Measurements from ENCODE around the gene GLYR1. TPM values are rescaled to one million over a fixed set of nuclear protein-coding genes. Genes with fewer than 3 reads are reported as not detected.
A peak's percentile ranks its signal among the peaks of the same experiment; 100 is the strongest.

GLYR1 gene
- total and polyA plus RNA-seq, 2 experiments from 2014 or later, result 59.9 to 105 TPM

DNA sequence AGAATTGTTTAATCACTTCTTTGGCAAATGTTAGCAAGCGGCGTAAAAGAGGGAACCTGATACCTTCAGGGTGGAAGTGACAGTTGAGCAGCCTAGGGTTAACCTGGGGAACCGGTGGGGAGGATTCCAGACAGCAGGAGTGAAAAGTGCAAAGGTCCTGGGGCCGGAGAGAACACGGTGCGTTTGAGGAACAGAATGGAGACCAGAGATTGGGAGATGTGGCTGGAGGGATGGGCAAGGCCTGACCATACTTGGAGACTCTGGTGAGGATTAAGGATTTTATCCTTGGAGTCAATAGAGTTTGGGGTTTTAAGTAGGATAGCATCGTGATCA lies 77.8 kb downstream of the GLYR1 start:
- Histone ChIP-seq H3K27me3 (ENCODE audit: insufficient read depth) (no peaks in the 10 kb centered on the region), H3K4me1 (ENCODE audit: insufficient read depth) (peaks cover 19% of the 10 kb centered on the region), H3K79me2 (replicated peaks; ENCODE audit: insufficient read depth) (peaks cover 17% of the 10 kb centered on the region), H3K9me2 (ENCODE audit: insufficient read depth) (no peaks in the 10 kb centered on the region), H3K36me3 (ENCODE audit: insufficient read depth) (no peaks in the 10 kb centered on the region), H2AFZ (peak overlapping the region; percentile 90), H4K20me1 (replicated peaks; ENCODE audit: insufficient read depth) (no peaks in the 10 kb centered on the region), H3K27ac (ENCODE audit: low read depth) (no peak overlapping the region), H3F3A (replicated peaks; ENCODE audit: low read depth) (peaks cover 17% of the 10 kb centered on the region; the same call in 1 of the 2 replicates), H3K4me2 (peak overlapping the region; percentile 89), H3K4me3 (peak overlapping the region; percentile 94)
- DNase-seq (ENCODE audit: low spot score) (no peak), ATAC-seq (no peak)
- Mint-ChIP-seq H3K27me3 (ENCODE audit: insufficient read depth, low read depth, poor library complexity) (peaks cover 15% of the 10 kb centered on the region), H3K27ac (no peak overlapping the region), H3K36me3 (ENCODE audit: low read depth) (peaks cover 10% of the 10 kb centered on the region), H3K9me3 (no peaks in the 10 kb centered on the region), H3K4me3 (peak overlapping the region; percentile 80), H3K4me1 (peaks cover 23% of the 10 kb centered on the region)
- TF ChIP-seq, protein P1, sequence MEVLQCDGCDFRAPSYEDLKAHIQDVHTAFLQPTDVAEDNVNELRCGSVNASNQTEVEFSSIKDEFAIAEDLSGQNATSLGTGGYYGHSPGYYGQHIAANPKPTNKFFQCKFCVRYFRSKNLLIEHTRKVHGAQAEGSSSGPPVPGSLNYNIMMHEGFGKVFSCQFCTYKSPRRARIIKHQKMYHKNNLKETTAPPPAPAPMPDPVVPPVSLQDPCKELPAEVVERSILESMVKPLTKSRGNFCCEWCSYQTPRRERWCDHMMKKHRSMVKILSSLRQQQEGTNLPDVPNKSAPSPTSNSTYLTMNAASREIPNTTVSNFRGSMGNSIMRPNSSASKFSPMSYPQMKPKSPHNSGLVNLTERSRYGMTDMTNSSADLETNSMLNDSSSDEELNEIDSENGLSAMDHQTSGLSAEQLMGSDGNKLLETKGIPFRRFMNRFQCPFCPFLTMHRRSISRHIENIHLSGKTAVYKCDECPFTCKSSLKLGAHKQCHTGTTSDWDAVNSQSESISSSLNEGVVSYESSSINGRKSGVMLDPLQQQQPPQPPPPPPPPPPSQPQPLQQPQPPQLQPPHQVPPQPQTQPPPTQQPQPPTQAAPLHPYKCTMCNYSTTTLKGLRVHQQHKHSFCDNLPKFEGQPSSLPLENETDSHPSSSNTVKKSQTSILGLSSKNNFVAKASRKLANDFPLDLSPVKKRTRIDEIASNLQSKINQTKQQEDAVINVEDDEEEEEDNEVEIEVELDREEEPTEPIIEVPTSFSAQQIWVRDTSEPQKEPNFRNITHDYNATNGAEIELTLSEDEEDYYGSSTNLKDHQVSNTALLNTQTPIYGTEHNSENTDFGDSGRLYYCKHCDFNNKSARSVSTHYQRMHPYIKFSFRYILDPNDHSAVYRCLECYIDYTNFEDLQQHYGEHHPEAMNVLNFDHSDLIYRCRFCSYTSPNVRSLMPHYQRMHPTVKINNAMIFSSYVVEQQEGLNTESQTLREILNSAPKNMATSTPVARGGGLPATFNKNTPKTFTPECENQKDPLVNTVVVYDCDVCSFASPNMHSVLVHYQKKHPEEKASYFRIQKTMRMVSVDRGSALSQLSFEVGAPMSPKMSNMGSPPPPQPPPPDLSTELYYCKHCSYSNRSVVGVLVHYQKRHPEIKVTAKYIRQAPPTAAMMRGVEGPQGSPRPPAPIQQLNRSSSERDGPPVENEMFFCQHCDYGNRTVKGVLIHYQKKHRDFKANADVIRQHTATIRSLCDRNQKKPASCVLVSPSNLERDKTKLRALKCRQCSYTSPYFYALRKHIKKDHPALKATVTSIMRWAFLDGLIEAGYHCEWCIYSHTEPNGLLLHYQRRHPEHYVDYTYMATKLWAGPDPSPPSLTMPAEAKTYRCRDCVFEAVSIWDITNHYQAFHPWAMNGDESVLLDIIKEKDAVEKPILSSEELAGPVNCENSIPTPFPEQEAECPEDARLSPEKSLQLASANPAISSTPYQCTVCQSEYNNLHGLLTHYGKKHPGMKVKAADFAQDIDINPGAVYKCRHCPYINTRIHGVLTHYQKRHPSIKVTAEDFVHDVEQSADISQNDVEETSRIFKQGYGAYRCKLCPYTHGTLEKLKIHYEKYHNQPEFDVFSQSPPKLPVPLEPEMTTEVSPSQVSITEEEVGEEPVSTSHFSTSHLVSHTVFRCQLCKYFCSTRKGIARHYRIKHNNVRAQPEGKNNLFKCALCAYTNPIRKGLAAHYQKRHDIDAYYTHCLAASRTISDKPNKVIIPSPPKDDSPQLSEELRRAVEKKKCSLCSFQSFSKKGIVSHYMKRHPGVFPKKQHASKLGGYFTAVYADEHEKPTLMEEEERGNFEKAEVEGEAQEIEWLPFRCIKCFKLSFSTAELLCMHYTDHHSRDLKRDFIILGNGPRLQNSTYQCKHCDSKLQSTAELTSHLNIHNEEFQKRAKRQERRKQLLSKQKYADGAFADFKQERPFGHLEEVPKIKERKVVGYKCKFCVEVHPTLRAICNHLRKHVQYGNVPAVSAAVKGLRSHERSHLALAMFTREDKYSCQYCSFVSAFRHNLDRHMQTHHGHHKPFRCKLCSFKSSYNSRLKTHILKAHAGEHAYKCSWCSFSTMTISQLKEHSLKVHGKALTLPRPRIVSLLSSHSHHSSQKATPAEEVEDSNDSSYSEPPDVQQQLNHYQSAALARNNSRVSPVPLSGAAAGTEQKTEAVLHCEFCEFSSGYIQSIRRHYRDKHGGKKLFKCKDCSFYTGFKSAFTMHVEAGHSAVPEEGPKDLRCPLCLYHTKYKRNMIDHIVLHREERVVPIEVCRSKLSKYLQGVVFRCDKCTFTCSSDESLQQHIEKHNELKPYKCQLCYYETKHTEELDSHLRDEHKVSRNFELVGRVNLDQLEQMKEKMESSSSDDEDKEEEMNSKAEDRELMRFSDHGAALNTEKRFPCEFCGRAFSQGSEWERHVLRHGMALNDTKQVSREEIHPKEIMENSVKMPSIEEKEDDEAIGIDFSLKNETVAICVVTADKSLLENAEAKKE (CRISPR knock-in tag; IDR thresholded peaks at IDR 0.05), result no peak
- TF ChIP-seq EZH2 (IDR thresholded peaks at IDR 0.05; ENCODE audit: low read depth, unreplicated experiment) (no peak), STAT1 (IDR thresholded peaks at IDR 0.05; ENCODE audit: unreplicated experiment) (no peak)

DNA sequence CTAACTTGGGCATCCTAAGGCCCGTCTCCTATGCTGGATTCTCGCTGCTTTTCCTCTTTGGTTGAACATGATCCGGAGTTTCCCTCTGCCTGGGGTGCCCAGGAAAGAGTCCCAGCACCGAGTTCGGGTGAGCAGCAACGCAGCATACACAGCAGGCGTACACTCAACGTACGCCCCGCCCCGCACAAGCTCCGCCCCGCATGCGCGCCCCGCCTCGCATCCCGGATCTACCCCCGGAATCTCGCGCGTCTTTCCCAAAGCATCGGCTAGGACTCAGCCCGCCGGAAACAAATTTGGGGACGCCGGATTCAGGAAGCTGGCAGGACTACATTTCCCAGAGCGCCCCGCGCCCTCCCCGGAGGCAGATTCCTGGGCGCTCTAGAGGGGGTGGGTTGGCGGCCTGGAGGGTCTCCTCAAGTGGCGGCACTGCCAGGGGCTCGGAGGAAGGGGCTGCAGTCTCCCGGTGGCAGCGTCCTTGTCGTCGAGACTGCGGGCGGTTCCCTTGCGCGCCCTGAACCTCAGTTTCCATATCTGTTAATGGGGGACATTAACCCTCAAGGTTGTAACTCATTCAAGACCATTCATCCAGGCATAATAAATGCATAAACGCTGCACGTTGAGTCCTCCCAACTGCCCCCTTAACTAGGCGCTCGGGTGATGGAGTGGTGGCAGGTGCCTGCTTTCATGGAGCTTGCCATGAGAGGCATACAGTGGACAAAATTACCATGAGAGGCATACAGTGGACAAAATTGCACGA lies 78.4 kb downstream of the GLYR1 start:
- Mint-ChIP-seq H3K27me3 (ENCODE audit: insufficient read depth, low read depth, poor library complexity) (peaks cover 13% of the 10 kb centered on the region), H3K4me1 (peaks cover 23% of the 10 kb centered on the region), H3K4me3 (peak overlapping the region; percentile 80), H3K27ac (peak overlapping the region; percentile 88), H3K36me3 (ENCODE audit: low read depth) (peaks cover 15% of the 10 kb centered on the region), H3K9me3 (no peaks in the 10 kb centered on the region)
- ATAC-seq (peak; percentile 72), DNase-seq (ENCODE audit: low spot score) (peak; percentile 99)
- Histone ChIP-seq H3K4me2 (peak overlapping the region; percentile 89), H2AFZ (peak overlapping the region; percentile 90), H3K79me2 (replicated peaks; ENCODE audit: insufficient read depth) (peaks cover 17% of the 10 kb centered on the region), H3K27ac (ENCODE audit: low read depth) (peak overlapping the region; percentile 98; the same call in 1 of the 2 replicates), H3K36me3 (ENCODE audit: insufficient read depth) (no peaks in the 10 kb centered on the region), H3K27me3 (ENCODE audit: insufficient read depth) (no peaks in the 10 kb centered on the region), H3K4me1 (ENCODE audit: insufficient read depth) (peaks cover 19% of the 10 kb centered on the region), H3K4me3 (peak overlapping the region; percentile 94), H3K9me2 (ENCODE audit: insufficient read depth) (no peaks in the 10 kb centered on the region), H4K20me1 (replicated peaks; ENCODE audit: insufficient read depth) (no peaks in the 10 kb centered on the region), H3F3A (replicated peaks; ENCODE audit: low read depth) (peaks cover 17% of the 10 kb centered on the region; the same call in 1 of the 2 replicates)
- TF ChIP-seq, protein P2, sequence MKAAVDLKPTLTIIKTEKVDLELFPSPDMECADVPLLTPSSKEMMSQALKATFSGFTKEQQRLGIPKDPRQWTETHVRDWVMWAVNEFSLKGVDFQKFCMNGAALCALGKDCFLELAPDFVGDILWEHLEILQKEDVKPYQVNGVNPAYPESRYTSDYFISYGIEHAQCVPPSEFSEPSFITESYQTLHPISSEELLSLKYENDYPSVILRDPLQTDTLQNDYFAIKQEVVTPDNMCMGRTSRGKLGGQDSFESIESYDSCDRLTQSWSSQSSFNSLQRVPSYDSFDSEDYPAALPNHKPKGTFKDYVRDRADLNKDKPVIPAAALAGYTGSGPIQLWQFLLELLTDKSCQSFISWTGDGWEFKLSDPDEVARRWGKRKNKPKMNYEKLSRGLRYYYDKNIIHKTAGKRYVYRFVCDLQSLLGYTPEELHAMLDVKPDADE (IDR thresholded peaks at IDR 0.05), result peak; percentile 92
- TF ChIP-seq REST (IDR thresholded peaks at IDR 0.05; ENCODE audit: unreplicated experiment) (no peak), CTCF (conservative IDR thresholded peaks at IDR 0.05; ENCODE audit: low read depth in 2 of 2) (no peak), ZNF114 (CRISPR knock-in tag; IDR thresholded peaks at IDR 0.05) (no peak), JUNB (IDR thresholded peaks at IDR 0.05; ENCODE audit: unreplicated experiment) (no peak)

Measured in GM23338 (cell line).